ENCODE measurements around the gene METTL26. TPM values are rescaled to one million over a fixed set of nuclear protein-coding genes. Genes with fewer than 3 reads are reported as not detected.

METTL26 gene
- total RNA-seq, 1 donor from 2014 or later = 53.5 TPM

- ATAC-seq = no peak
- intact Hi-C loops (cut with DNase I) = no loop called here
- no peak for DNase-seq (ENCODE audit: missing footprints)
Observed at GRCh38 chr16:630815-631405, 5.2 kb downstream of the METTL26 start, which contains the start of gene WFIKKN1. TSS of gene WFIKKN1 (plus strand) at chr16:630985. CDS start at chr16:631254, 269 bp downstream.

GRCh38 chr16:630249-630814 is 5.8 kb downstream of the METTL26 start:
- ATAC-seq = no peak
- intact Hi-C loops (cut with DNase I) = no loop called here
- DNase-seq (ENCODE audit: missing footprints) = peak; percentile 64

DNA sequence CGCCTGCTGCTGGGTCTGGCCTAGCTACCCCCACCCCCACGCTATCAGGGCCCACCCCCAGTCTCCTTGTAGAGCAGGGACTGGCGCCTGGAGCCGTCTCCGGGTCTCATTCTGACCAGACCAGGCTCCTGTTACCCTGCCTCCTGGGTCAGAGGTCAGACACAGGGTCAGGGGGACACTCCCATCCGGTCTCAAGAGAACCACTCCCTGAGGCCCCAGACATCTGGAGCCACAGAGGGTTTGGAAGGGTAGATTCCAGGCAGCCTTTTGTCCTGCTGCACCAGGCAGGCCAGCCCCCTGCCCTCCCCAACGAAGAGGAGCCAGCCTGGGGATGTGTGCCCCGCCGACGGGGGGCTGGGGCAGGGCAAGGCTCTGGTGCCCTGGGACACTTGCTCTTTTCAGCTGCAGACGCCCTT is 6.3 kb downstream of the METTL26 start:
- ATAC-seq = peak; percentile 2
- DNase-seq (ENCODE audit: missing footprints) = no peak
- intact Hi-C loops (cut with DNase I) = no loop called here

GRCh38 chr16:629185-629832 is 6.8 kb downstream of the METTL26 start:
- intact Hi-C loops (cut with DNase I) = no loop called here
- peak; percentile 43 for DNase-seq (ENCODE audit: missing footprints)
- ATAC-seq = peak; percentile 14

DNA sequence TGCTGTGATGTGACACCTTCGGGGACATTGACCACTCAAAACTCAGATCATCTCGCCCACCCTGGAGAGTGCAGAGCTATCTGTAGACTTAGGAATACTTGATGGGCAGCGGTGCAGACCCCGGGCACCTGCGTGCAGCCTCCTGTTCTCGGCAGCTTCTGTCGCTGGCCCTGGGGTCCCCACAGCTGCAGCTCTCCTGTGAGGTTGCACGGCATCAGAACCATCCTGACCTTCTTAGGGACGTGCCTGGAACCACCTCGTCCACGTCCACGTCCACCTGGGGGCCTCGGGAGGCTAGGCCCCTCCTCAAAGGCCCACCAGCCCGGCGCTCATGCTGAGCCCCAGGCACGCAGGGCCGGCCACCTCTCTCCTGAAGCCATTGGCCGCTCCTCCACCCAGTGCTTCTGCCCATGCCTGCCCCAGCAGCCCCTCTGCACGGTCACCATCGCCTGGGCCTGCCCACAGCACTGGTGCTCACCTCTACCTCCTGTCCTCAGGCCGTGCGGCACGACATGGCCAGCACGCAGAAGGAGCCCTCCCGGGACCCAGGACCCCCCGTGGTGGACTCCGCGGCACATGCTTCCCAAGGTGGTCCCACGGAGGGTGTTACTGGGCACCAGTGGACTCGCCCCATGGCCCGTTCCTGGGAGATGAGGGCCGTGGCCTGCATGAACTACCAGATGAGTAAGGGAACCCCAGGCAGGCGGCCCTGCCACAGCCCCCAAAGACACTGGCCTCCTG is 7.6 kb downstream of the METTL26 start:
- ATAC-seq (no peak), DNase-seq (ENCODE audit: missing footprints) (peak; percentile 62)
- intact Hi-C loops (cut with DNase I) = no loop called here

DNA sequence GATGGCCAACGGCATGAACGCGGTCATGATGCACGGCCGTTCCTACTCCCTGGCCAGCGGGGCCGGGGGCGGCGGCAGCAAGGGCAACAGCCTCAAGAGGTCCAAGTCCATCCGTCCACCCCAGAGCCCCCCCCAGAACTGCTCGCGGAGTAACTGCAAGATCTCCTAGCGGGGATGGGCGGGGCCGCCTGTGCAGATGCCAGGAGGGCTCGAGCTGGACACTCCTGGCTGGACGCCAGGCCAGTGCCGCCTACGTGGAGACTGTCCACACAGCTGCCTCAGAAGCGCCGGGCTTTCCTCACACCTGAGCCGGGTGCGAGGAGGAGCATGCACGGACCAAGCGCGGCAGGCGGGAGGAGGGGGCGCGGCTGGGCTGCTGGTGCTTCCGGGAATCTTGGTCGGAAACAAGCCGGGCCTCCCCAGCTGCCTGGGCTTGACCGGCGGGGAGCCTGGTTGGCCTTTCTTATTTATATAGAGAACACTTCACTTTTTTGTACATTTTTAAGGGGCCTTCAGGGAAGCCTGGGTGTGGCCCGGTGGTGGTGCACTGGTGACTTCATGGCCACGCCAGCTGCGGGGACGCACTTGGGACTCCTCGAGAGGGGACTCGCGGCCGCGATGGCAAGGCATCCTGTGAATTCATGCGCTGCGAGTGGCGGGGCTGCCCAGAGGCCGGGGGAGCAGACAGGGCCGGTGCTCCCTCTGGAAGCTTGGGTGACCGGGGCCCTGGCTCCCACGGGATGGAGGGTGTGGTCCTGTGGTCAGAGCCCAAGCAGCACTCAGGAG is 8.5 kb downstream of the METTL26 start:
- intact Hi-C loops (cut with DNase I) = no loop called here
- DNase-seq (ENCODE audit: missing footprints) (peak; percentile 66), ATAC-seq (no peak)

DNA sequence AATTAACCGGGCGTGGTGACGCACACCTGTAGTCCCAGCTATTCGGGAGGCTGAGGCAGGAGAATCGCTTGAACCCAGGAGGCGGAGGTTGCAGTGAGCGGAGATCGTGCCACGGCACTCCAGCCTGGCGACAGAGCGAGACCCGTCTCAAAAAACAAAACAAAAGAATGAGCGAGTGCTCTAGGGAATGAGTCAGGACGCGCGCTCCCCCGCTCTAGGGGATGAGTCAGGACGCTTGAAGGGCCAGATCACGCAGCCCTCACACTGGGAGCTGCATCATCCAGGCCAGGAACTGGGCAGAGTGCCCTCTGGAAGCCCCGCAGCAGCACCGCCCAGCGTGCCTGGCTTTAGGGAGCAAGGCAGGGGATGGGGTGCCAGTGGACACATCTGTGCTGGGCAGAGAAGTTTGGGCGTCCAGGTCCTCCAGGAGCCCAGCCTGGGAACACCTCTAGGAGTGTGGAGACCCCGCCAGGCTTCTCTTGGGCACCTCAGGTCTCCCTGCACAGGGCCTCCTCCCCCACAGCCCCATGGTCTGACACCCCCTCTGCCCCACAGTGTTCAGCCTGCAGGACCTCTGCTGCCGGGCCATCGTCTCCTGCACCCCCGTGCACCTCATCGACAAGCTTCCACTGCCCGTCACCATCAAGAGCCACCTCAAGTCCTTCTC is 9.2 kb downstream of the METTL26 start:
- ATAC-seq (no peak), DNase-seq (ENCODE audit: missing footprints) (peak; percentile 65)
- intact Hi-C loops (cut with DNase I) = no loop called here

GRCh38 chr16:625977-626765 is 9.9 kb downstream of the METTL26 start:
- DNase-seq (ENCODE audit: missing footprints) = peak; percentile 68
- no peak for ATAC-seq
- intact Hi-C loops (cut with DNase I) = no loop called here

DNA sequence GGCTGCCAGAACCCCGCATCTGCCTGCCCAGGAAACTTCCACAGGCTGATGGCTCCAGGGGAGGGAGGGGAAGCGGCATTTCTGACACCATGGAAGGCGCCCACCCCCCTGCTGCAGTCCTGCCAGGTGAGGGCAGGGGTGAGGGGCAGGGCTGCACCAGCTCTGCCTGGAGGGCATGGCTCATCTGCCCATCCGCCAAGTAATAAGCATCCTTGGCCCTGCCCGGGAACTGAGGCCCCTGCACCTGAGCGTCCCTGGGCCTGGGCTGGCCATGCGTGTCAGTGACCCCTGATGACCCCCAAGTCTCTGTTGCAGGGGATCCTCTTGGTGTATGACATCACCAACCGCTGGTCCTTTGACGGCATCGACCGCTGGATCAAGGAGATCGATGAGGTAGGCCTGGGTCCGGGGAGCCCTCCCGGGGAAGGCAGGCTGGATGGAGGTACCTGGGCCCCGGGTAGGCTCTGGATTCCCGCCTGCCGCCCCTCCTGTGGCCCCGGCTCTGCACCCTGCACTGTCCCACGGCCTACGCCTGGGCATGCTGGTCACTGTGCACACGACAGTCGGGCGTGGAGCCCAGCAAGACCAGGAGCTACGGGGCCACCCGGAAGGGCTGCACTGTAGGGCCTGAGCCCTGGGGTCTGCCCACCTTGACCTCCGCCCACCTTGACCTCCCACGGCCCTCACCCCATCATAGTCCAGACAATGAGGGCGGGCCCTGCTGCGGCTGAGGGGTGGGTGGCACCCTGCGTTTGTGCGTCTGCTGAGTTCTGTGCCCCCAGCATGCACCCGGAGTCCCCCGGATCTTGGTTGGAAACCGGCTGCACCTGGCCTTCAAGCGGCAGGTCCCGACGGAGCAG is 10.8 kb downstream of the METTL26 start:
- peak; percentile 59 for DNase-seq (ENCODE audit: missing footprints)
- no peak for ATAC-seq
- intact Hi-C loops (cut with DNase I) = no loop called here

DNA sequence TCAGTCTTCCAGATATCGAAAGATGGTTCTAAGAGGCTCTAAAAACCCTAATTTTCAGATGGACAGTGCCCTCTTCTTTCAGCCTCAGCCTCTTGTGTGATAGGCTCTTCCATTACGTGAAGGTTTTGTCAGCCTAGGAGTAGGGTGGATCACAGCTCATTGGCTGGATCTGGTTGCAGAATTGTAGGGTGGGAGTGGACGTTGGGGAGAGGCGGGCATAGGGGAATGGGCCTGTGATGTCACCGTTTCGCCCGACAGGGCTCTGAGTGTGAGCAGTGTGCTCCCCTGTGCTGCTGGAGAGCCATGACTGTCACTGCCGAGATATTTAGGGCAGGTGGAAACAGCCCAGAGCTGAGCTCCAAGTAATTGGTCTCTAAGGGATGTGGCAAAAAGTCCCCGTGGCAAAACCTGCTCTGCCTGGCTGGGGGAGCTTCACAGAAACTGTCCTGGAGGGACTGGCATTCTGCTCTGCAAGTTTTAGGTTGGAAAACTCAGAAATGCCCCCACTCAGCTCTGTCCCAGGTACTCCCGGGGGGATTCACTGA is 11.5 kb downstream of the METTL26 start:
- DNase-seq (ENCODE audit: missing footprints) (no peak), ATAC-seq (no peak)
- intact Hi-C loops (cut with DNase I) = no loop called here

GRCh38 chr16:622920-623280 is 13.2 kb downstream of the METTL26 start:
- intact Hi-C loops (cut with DNase I) = no loop called here
- ATAC-seq = no peak
- DNase-seq (ENCODE audit: missing footprints) = peak; percentile 8

DNA sequence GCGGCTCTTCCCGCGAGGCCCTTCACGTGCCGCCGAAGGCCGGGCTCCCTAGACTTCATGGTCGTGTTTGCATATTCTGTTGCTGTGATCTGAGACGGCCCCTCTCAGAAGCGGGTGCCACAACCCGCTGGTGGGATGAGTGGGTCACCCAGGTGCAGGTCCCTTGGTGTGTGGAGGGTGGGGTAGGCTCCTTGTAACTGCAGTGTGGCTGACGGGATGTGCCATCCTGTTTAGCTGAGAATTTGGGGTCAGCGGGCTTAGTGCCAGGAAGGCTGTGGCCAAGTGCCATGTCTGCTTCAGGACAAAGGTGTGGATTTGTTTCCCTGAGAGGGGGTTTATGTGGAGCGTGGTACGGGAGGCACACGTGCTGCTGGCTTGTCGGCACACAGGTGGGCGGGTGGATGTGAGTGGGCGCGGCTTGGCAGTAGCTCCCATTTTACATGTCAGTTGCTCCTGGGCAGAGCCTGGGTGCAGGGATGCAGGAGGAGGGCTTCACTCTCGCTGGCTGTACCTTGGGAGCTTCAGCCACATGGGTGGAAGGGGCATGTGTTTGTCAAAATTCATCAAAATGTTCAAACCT is 14.5 kb downstream of the METTL26 start:
- ATAC-seq (no peak), DNase-seq (ENCODE audit: missing footprints) (peak; percentile 35)
- intact Hi-C loops (cut with DNase I) = no loop called here

- ATAC-seq (no peak), DNase-seq (ENCODE audit: missing footprints) (peak; percentile 55)
- intact Hi-C loops (cut with DNase I) = no loop called here
Observed at GRCh38 chr16:620700-621525, 15.2 kb downstream of the METTL26 start.

DNA sequence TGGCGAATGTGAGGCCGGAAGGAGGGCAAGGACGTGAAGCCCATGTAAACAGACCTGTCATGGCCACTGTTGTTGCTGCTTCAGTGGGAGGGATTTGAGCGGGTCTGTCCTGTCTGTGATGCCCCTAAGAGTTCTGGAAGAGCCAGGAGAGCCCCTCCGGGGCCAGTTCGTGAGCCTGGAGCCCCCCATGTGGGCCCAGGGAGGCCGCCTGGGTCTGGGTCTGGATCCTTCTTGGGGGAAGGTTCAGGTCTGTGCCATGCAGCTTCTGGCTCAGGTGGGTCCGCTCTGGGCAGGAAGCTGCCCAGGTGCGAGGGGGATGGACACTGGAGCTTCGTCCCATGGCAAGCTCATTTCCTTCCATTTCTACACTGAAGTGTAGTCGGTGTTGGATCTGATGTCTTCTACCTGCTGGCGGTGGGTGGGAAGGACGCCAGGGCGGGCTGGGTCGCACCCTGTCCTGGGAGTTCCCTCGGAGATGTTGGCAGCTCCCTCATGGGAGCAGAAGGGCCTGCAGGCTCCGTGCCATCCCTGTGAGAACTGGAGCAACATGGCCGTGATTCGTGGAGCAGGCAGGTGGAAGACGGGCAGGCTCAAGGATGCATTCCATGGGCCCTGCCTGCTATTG is 16.5 kb downstream of the METTL26 start:
- ATAC-seq (no peak), DNase-seq (ENCODE audit: missing footprints) (peak; percentile 48)
- intact Hi-C loops (cut with DNase I) = no loop called here

- DNase-seq (ENCODE audit: missing footprints) (peak; percentile 22), ATAC-seq (no peak)
- intact Hi-C loops (cut with DNase I) = no loop called here
Observed at GRCh38 chr16:617855-618254, 18.2 kb downstream of the METTL26 start.

Measured in Right ventricle myocardium inferior (tissue), 1 donor.